Gastroesophageal sphincter (tissue), 4 donors: ENCODE results near the gene PIGO. TPM values are rescaled to one million over a fixed set of nuclear protein-coding genes. Genes with fewer than 3 reads are reported as not detected.

Experiments
- ATAC-seq: fragments of 150-250 bp; one replicate; pipeline ENCODE4 v1.9.1; 2016; ENCODE audit warnings: mild to moderate bottlenecking, moderate library complexity
- H3K27ac ChIP-seq, 4 donors: fragments of 200-600 bp; sonication (generic) in 3 of 4; 1 replicate in 3 of 4; 2 replicates in 1 of 4; pipeline ENCODE4 v1.5.1; 2016 to 2019
- H3K27me3 ChIP-seq: fragments of 200-600 bp; sonication (generic); one replicate; pipeline ENCODE4 v1.5.1; 2019
- H3K36me3 ChIP-seq, 2 donors: fragments of 200-600 bp; sonication (generic); one replicate each; pipeline ENCODE4 v1.5.1; 2019; ENCODE audit warnings: control low read depth in 1 of 2
- H3K4me1 ChIP-seq, 3 donors: fragments of 200-600 bp; sonication (generic); 1 replicate in 2 of 3; 2 replicates in 1 of 3; pipeline ENCODE4 v1.5.1; 2016 to 2019; ENCODE audit warnings: control low read depth in 2 of 3
- H3K4me3 ChIP-seq, 2 donors: fragments of 200-600 bp; sonication (generic); one replicate each; pipeline ENCODE4 v1.5.1; 2019; ENCODE audit warnings: mild to moderate bottlenecking in 1 of 2, moderate library complexity in 1 of 2
- H3K9me3 ChIP-seq, 3 donors: fragments of 200-600 bp; sonication (generic); one replicate each; pipeline ENCODE4 v1.5.1; 2017 to 2019; ENCODE audit warnings: control low read depth in 2 of 3
- EP300 ChIP-seq: sonication (generic); formaldehyde crosslinking; IDR thresholded peaks from one replicate; pipeline ENCODE4 v1.6.1; 2017; ENCODE audit warnings: antibody characterized with exemption, mild to moderate bottlenecking
- POLR2A ChIP-seq, 2 donors: fragments of 450-650 bp; IDR thresholded peaks; one replicate each; pipeline ENCODE4 v1.6.1; 2017; ENCODE audit warnings: antibody characterized with exemption in 2 of 2, mild to moderate bottlenecking in 2 of 2, moderate library complexity in 1 of 2
- POLR2AphosphoS5 ChIP-seq: sonication (generic); formaldehyde crosslinking; IDR thresholded peaks from one replicate; pipeline ENCODE4 v1.6.1; 2017; ENCODE audit warnings: antibody characterized with exemption
- WGBS, 2 donors: methylation state at CpG; one replicate each; pipeline ENCODE4 v1.1.5; 2018; ENCODE audit warnings: low coverage in 1 of 2; 5-methylcytosine and 5-hydroxymethylcytosine counted together
- total RNA-seq, 4 donors: library from RNA; depleted of rRNA; stranded (reverse); fragments of >200 nt; gene quantifications; one replicate each; pipeline ENCODE4 v1.1.0, GENCODE V29; 2016
- TF ChIP-seq, protein P1 (sequence below), 4 experiments: fragments of 200-600 bp in 2 of 4; fragments of 450-650 bp in 2 of 4; sonication (generic) in 1 of 4; IDR thresholded peaks; one replicate each; pipeline ENCODE4 v1.5.1; 2017 to 2019; ENCODE audit warnings: antibody characterized with exemption in 4 of 4, mild to moderate bottlenecking in 2 of 4, moderate library complexity in 2 of 4

PIGO gene
- total RNA-seq, 4 donors from 2014 or later, result 6.5 to 11.4 (median 9.9) TPM

DNA sequence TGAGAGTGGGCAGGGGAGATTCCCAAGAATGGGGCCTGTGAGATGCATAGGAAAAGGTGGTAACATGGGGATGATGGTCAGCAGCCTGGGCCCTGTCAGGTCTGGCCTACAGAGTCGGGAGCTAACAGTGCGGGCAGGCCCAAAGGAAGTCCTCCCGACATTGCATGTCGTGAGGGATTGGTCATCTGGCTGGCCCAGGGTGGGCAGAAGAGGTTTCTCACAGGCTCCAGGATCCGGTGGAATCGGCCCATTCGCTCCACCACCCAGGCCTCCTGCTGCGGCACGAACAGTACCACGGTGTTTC lies 6.0 kb upstream of the PIGO start:
- Histone ChIP-seq H3K27me3 (no peaks in the 10 kb centered on the region), H3K4me1 (peaks cover 0 to 31% (median 17%) of the 10 kb centered on the region in 3 donors), H3K9me3 (no peaks in the 10 kb centered on the region), H3K27ac (peak overlapping the region; percentile 60 to 92 (median 90)), H3K36me3 (peaks cover 0 to 60% of the 10 kb centered on the region in 2 donors), H3K4me3 (peak overlapping the region; percentile 54 to 82)
- TF ChIP-seq, protein P1, sequence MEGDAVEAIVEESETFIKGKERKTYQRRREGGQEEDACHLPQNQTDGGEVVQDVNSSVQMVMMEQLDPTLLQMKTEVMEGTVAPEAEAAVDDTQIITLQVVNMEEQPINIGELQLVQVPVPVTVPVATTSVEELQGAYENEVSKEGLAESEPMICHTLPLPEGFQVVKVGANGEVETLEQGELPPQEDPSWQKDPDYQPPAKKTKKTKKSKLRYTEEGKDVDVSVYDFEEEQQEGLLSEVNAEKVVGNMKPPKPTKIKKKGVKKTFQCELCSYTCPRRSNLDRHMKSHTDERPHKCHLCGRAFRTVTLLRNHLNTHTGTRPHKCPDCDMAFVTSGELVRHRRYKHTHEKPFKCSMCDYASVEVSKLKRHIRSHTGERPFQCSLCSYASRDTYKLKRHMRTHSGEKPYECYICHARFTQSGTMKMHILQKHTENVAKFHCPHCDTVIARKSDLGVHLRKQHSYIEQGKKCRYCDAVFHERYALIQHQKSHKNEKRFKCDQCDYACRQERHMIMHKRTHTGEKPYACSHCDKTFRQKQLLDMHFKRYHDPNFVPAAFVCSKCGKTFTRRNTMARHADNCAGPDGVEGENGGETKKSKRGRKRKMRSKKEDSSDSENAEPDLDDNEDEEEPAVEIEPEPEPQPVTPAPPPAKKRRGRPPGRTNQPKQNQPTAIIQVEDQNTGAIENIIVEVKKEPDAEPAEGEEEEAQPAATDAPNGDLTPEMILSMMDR (IDR thresholded peaks at IDR 0.05), result no peak
- TF ChIP-seq POLR2AphosphoS5, result no peak
- no peak for TF ChIP-seq POLR2A (IDR thresholded peaks at IDR 0.05)
- no peak for TF ChIP-seq EP300
- 8% methylated on average over 3 of the region's 10 CpGs; no CpG with 5 or more reads in 1 of the 2 donors for WGBS, 2 donors
- ATAC-seq, result peak; percentile 23

DNA sequence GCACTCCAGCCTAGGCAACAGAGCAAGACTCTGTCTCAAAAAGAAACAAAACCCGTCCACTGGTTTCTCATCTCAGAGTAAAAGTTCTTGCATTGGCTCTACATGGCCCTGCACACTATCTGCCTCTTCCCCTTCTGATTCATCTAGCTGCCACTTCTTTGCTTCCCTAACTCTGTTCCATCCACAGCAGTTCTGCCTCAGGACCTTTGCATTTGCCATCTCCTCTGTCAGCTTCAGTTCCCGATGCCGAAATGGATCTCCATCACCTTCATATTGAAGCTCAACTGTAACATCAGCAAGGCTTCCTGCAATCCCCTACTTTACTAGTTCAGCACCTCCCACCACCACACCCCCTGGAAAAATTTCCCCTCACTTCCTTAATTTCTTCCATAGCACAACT lies 1.2 kb upstream of the PIGO start:
- Histone ChIP-seq H3K27ac (no peak overlapping the region), H3K4me1 (peaks cover 0 to 38% (median 19%) of the 10 kb centered on the region in 3 donors), H3K4me3 (no peak overlapping the region), H3K36me3 (peaks cover 0 to 46% of the 10 kb centered on the region in 2 donors), H3K9me3 (no peaks in the 10 kb centered on the region), H3K27me3 (no peaks in the 10 kb centered on the region)
- no peak for ATAC-seq
- TF ChIP-seq POLR2AphosphoS5, result no peak
- TF ChIP-seq EP300, result no peak
- WGBS, 2 donors, result 79 to 100% methylated on average over 2 to 3 of the region's 3 CpGs

DNA sequence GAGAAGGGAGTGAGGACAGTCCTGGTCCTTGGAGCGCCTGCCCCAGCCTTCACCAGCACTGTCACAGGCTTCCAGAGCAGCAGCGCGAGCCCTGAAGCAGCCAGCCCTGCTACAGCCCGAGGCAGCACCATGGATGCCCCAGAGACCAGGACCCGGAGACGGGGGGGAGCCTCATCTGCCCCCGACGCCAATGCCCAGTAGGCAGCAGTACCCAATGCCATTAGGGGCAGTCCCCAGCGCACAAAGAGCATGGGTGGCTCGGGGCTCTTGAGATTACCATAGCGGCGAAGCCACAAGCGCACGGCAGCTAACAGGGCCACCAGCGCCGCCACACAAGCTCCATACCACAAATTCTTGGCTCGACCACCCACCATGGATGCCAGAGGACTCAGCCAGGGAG lies 4.9 kb downstream of the PIGO start:
- Histone ChIP-seq H3K27me3 (no peaks in the 10 kb centered on the region), H3K27ac (no peak overlapping the region), H3K36me3 (peaks cover 0 to 82% of the 10 kb centered on the region in 2 donors), H3K9me3 (no peaks in the 10 kb centered on the region), H3K4me3 (no peak overlapping the region), H3K4me1 (peaks cover 0 to 14% (median 8%) of the 10 kb centered on the region in 3 donors)
- ATAC-seq, result no peak
- TF ChIP-seq POLR2AphosphoS5 (no peak), POLR2A (IDR thresholded peaks at IDR 0.05) (no peak), EP300 (no peak)
- TF ChIP-seq, protein P1 (IDR thresholded peaks at IDR 0.05), result no peak
- no CpG with 5 or more reads among the region's 17 CpGs for WGBS, 2 donors

DNA sequence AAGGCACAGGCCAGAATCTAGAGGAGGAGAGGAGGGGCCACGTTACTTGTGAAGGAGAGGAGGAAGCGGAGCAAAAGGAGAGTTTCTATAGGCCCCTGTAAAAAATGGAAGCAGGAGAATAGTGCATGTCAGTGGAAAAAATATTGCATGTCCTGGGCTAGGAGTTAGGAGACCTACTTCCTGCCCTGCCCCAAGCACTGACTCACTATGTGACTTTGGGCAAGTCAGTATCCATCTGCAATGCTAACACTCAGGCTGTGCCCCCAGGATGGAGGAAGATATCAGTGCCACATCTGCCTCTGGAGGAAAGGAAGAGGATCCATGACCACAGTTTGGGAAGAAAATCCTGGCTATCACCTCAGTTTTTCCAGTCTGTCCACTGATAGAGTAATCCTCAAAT lies 7.0 kb downstream of the PIGO start:
- no peaks in the 10 kb centered on the region for H3K4me1 ChIP-seq
- TF ChIP-seq EP300 (no peak), POLR2AphosphoS5 (no peak), POLR2A (IDR thresholded peaks at IDR 0.05) (no peak)
- TF ChIP-seq, protein P1 (IDR thresholded peaks at IDR 0.05), result no peak
- H3K4me3 ChIP-seq, result no peak overlapping the region
- H3K9me3 ChIP-seq, result no peaks in the 10 kb centered on the region
- peaks cover 0 to 89% of the 10 kb centered on the region in 2 donors for H3K36me3 ChIP-seq
- 92% methylated on average over 2 of the region's 2 CpGs; no CpG with 5 or more reads in 1 of the 2 donors for WGBS, 2 donors
- no peak overlapping the region for H3K27ac ChIP-seq
- no peaks in the 10 kb centered on the region for H3K27me3 ChIP-seq
- no peak for ATAC-seq

DNA sequence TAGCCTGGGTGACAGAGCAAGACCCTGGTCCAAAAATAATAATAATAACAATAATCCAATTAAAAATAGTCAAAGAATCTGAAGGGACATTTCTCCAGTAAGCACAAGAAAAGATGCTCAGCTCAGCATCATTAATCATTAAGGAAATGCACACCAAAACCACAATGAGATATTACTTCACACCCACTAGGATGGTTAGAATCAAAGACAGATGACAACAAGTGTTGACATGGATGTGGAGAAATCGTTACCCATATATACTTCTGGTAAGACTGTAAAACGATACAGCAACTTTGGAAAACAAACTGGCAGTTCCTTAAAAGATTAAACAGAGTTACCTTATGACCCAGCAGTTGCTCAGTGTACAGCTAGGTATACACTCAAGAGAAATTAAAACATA lies 11.3 kb downstream of the PIGO start:
- no peaks in the 10 kb centered on the region for H3K27me3 ChIP-seq
- no peak overlapping the region for H3K27ac ChIP-seq
- TF ChIP-seq, protein P1 (IDR thresholded peaks at IDR 0.05), result no peak
- TF ChIP-seq POLR2A (IDR thresholded peaks at IDR 0.05) (no peak), EP300 (no peak), POLR2AphosphoS5 (no peak)
- H3K4me3 ChIP-seq, result no peak overlapping the region
- ATAC-seq, result no peak
- peaks cover 0 to 5% (median 0%) of the 10 kb centered on the region in 3 donors for H3K4me1 ChIP-seq
- no peaks in the 10 kb centered on the region for H3K9me3 ChIP-seq
- 65 to 88% methylated on average over 2 of the region's 2 CpGs for WGBS, 2 donors
- peaks cover 0 to 46% of the 10 kb centered on the region in 2 donors for H3K36me3 ChIP-seq
